Neuron (in vitro differentiated cells): Measurements from ENCODE around the gene GIN1.
"Not testable (repeated sequence)": the region's sequence is repeated elsewhere in the genome, so short reads cannot be mapped to it uniquely, and the experiment has no call there.

Source experiments
- H2AFZ ChIP-seq: one replicate; pipeline ENCODE4 v1.6.1; 2013; ENCODE audit warnings: low read depth, mild to moderate bottlenecking, inconsistent platforms, low read length, moderate library complexity
- H3K27me3 ChIP-seq: one replicate; pipeline ENCODE4 v1.6.1; 2013; ENCODE audit warnings: low read length; ENCODE audit not compliant: insufficient read depth
- H3K36me3 ChIP-seq: one replicate; pipeline ENCODE4 v1.6.1; 2013; ENCODE audit warnings: low read length; ENCODE audit not compliant: insufficient read depth
- H3K4me1 ChIP-seq: one replicate; pipeline ENCODE4 v1.6.1; 2013; ENCODE audit warnings: low read length; ENCODE audit not compliant: insufficient read depth
- H3K4me3 ChIP-seq: 2 replicates; pipeline ENCODE4 v1.5.1; 2013; ENCODE audit warnings: mild to moderate bottlenecking, low read length, moderate library complexity
- H3K9me3 ChIP-seq: one replicate; pipeline ENCODE4 v1.6.1; 2013; ENCODE audit warnings: low read length

The GIN1 gene

DNA sequence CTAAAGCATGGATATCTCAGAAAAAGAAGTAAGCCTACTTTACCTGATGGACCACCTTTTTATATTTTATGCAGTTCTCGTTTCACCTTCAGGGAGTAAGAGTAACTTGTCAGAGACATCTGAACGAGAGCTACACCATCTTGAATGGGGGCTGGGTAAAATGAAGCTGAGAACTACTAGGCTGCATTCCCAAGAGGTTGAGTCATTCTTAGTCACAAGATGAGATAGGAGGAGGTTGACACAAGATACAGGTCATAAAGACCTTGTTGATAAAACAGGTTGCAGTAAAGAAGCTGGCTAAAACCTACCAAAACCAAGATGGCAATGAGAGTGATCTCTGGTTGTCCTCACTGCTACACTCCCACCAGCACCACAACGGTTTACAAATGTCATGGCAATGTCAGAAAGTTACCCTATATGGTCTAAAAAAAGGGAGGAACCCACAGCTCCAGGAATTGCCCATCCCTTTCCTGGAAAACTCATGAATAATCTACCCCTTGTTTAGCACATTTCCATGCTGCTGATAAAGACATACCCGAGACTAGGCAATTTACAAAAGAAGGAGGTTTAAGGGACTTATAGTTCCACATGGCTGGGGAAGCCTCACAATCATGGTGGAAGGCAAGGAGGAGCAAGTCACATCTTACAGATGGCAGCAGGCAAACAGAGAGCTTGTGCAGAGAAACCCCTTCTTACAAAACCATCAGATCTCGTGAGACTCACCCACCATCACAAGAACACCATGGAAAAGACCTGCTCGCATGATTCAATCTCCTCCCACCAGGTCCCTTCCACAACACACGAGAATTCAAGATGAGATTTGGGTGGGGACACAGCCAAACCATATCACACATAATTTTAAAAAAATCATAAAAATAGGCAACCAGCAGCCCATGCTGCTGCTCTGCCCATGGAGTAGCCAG is 62.5 kb downstream of the GIN1 start:
- no peaks in the 10 kb centered on the region for H3K9me3 ChIP-seq
- H3K36me3 ChIP-seq: no peaks in the 10 kb centered on the region
- H3K27me3 ChIP-seq: no peaks in the 10 kb centered on the region
- no peak overlapping the region for H2AFZ ChIP-seq
- H3K4me3 ChIP-seq: no peak overlapping the region
- no peaks in the 10 kb centered on the region for H3K4me1 ChIP-seq

DNA sequence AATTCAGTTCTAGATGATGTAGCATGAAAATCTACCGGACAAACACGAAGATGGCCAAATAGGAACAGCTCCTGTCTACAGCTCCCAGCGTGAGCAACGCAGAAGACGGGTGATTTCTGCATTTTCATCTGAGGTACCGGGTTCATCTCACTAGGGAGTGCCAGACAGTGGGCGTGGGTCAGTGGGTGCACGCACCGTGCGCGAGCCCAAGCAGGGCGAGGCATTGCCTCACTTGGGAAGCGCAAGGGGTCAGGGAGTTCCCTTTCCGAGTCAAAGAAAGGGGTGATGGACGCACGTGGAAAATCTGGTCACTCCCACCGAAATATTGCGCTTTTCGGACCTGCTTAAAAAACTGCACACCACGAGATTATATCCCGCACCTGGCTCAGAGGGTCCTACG is 73.2 kb downstream of the GIN1 start:
- H2AFZ ChIP-seq, H3K36me3 ChIP-seq, H3K9me3 ChIP-seq, H3K4me3 ChIP-seq, H3K27me3 ChIP-seq, H3K4me1 ChIP-seq: not testable (repeated sequence)

DNA sequence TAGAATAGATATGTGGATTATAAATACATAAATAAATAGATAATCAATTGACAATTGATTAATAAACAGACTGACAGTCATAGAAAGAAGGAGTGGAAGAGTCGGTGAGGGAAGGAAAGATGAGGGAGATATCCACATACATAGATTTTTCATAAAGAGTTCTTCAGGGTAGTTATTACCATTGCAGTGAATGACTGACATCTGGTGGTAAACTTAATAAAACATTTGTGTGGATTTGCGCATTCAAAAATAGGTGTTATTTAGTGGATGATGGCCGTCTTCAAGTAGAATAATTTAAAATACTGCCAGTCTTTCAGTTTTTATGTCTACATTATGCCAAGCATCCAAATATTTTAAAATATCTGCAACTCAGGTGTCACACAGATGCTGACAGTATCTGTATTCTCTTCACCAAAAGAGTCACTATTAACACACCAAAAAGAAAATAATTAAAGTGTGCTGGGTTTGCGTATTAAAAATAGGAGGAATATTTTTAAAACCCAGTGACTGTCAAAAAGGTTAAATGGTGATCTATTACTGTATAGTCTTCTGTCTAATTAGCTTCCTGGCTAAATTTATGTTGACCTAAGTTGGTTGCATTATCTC is 78.8 kb downstream of the GIN1 start:
- H3K4me1 ChIP-seq: no peaks in the 10 kb centered on the region
- H3K27me3 ChIP-seq: no peaks in the 10 kb centered on the region
- no peak overlapping the region for H2AFZ ChIP-seq
- H3K36me3 ChIP-seq: no peaks in the 10 kb centered on the region
- H3K4me3 ChIP-seq: no peak overlapping the region
- no peaks in the 10 kb centered on the region for H3K9me3 ChIP-seq

DNA sequence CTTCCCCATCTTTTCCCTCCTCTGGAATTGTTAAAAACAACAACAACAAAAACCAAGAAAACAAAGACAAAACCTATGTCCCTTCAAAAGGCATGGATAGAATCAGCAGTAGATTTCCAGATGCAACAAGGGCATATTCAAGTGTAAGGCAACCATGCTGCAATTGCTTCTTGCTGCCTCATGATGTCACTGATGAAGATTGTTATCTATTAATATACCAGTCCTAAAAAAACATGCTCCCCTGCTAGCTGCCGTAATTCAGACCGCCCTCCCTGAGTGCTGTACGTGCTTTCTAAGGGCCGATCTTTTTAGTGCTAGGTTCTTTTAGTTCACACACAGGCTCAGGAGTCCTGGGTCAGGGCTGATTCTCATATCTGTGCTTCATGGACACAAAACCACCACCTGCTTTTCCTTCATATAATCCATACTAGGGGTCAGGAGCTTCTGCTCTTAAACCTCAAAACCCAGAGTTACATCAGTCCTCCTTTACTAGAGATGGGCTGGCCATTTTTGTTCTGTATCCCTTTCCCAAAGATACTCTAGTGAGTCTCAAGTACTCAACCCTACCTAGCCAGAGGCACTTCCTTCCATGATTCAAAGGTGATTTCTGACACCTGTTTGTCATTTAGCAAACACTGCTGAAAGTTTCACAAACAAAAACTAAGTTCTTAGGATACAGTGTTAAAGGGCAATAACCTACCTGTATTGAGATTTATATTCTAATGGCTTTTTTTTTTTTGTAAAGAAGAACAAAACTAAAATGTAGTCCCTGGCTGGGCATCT is 82.1 kb downstream of the GIN1 start:
- Histone ChIP-seq H3K9me3 (peaks cover 16% of the 10 kb centered on the region), H3K4me3 (no peak overlapping the region), H2AFZ (no peak overlapping the region), H3K36me3 (peaks cover 2% of the 10 kb centered on the region), H3K27me3 (no peaks in the 10 kb centered on the region), H3K4me1 (no peaks in the 10 kb centered on the region)

DNA sequence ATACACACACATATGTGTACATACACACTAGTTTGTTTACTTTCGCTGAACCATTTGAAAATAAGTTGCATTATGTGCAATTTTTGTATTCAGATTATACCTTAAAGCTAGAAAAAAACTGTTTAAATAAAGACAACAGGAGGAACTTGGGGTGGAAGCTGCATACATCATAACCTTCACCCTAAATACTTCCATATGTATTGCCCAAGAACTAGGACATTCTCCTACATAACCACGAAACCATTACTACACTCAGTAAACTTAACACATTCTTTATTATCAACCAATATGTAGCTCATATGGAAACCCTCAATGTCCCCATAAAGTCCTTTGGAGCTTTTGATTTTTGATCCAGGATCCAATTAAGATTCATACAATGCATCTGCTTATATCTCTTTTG is 83.3 kb downstream of the GIN1 start:
- Histone ChIP-seq H3K9me3 (peaks cover 16% of the 10 kb centered on the region), H3K4me1 (no peaks in the 10 kb centered on the region), H3K4me3 (no peak overlapping the region), H3K36me3 (peaks cover 9% of the 10 kb centered on the region), H3K27me3 (no peaks in the 10 kb centered on the region), H2AFZ (no peak overlapping the region)
